ENCODE results near the gene GGNBP2.

Gene GGNBP2

GRCh38 chr17:36610474-36610873 lies 65.8 kb downstream of the GGNBP2 start:
- Histone ChIP-seq H3K4me1 (ENCODE audit: insufficient read depth, low read length, poor library complexity, severe bottlenecking) (peaks cover 6% of the 10 kb centered on the region), H3K9ac (ENCODE audit: low read depth, low read length, poor library complexity, severe bottlenecking) (no peak overlapping the region), H3K79me2 (ENCODE audit: insufficient read depth, low read length) (peaks cover 7% of the 10 kb centered on the region; the same call in 1 of the 2 replicates), H3K9me2 (replicated peaks; ENCODE audit: low read depth, low read length) (no peaks in the 10 kb centered on the region), H3K36me3 (ENCODE audit: insufficient read depth, low read length) (no peaks in the 10 kb centered on the region), H3F3A (ENCODE audit: low read depth) (no peaks in the 10 kb centered on the region), H3K9me3 (ENCODE audit: insufficient read depth, low read depth, low read length) (no peaks in the 10 kb centered on the region), H3K4me2 (ENCODE audit: low read depth, low read length, poor library complexity, severe bottlenecking) (no peak overlapping the region), H3K27me3 (ENCODE audit: insufficient read depth, low read length, poor library complexity, severe bottlenecking) (no peaks in the 10 kb centered on the region), H3K4me3 (ENCODE audit: low read length, poor library complexity, severe bottlenecking) (no peak overlapping the region), H2AFZ (ENCODE audit: low read length) (no peak overlapping the region), H4K20me1 (ENCODE audit: insufficient read depth, low read length, poor library complexity, severe bottlenecking) (no peaks in the 10 kb centered on the region)
- TF ChIP-seq EZH2phosphoT487 (IDR thresholded peaks at IDR 0.05; ENCODE audit: borderline replicate concordance), result no peak
- TF ChIP-seq CTCF (conservative IDR thresholded peaks at IDR 0.05; ENCODE audit: low read length), result no peak

GRCh38 chr17:36611345-36612072 lies 66.8 kb downstream of the GGNBP2 start:
- H3K4me2 ChIP-seq (ENCODE audit: low read depth, low read length, poor library complexity, severe bottlenecking), result no peak overlapping the region
- no peaks in the 10 kb centered on the region for H4K20me1 ChIP-seq (ENCODE audit: insufficient read depth, low read length, poor library complexity, severe bottlenecking)
- H3K27me3 ChIP-seq (ENCODE audit: insufficient read depth, low read length, poor library complexity, severe bottlenecking), result no peaks in the 10 kb centered on the region
- no peaks in the 10 kb centered on the region for H3F3A ChIP-seq (ENCODE audit: low read depth)
- H3K9me2 ChIP-seq (replicated peaks; ENCODE audit: low read depth, low read length), result no peaks in the 10 kb centered on the region
- H3K36me3 ChIP-seq (ENCODE audit: insufficient read depth, low read length), result no peaks in the 10 kb centered on the region
- H3K4me1 ChIP-seq (ENCODE audit: insufficient read depth, low read length, poor library complexity, severe bottlenecking), result no peaks in the 10 kb centered on the region
- no peak overlapping the region for H3K9ac ChIP-seq (ENCODE audit: low read depth, low read length, poor library complexity, severe bottlenecking)
- H2AFZ ChIP-seq (ENCODE audit: low read length), result no peak overlapping the region
- no peak overlapping the region for H3K4me3 ChIP-seq (ENCODE audit: low read length, poor library complexity, severe bottlenecking)
- TF ChIP-seq EZH2phosphoT487 (IDR thresholded peaks at IDR 0.05; ENCODE audit: borderline replicate concordance) (no peak), CTCF (conservative IDR thresholded peaks at IDR 0.05; ENCODE audit: low read length) (no peak)
- H3K9me3 ChIP-seq (ENCODE audit: insufficient read depth, low read depth, low read length), result no peaks in the 10 kb centered on the region
- no peaks in the 10 kb centered on the region for H3K79me2 ChIP-seq (ENCODE audit: insufficient read depth, low read length)

GRCh38 chr17:36612323-36612722 lies 67.6 kb downstream of the GGNBP2 start:
- H4K20me1 ChIP-seq (ENCODE audit: insufficient read depth, low read length, poor library complexity, severe bottlenecking), result no peaks in the 10 kb centered on the region
- no peaks in the 10 kb centered on the region for H3K9me3 ChIP-seq (ENCODE audit: insufficient read depth, low read depth, low read length)
- H2AFZ ChIP-seq (ENCODE audit: low read length), result no peak overlapping the region
- no peak for TF ChIP-seq CTCF (conservative IDR thresholded peaks at IDR 0.05; ENCODE audit: low read length)
- TF ChIP-seq EZH2phosphoT487 (IDR thresholded peaks at IDR 0.05; ENCODE audit: borderline replicate concordance), result no peak
- no peak overlapping the region for H3K4me3 ChIP-seq (ENCODE audit: low read length, poor library complexity, severe bottlenecking)
- H3K9ac ChIP-seq (ENCODE audit: low read depth, low read length, poor library complexity, severe bottlenecking), result no peak overlapping the region
- no peaks in the 10 kb centered on the region for H3K79me2 ChIP-seq (ENCODE audit: insufficient read depth, low read length)
- H3F3A ChIP-seq (ENCODE audit: low read depth), result no peaks in the 10 kb centered on the region
- no peaks in the 10 kb centered on the region for H3K9me2 ChIP-seq (replicated peaks; ENCODE audit: low read depth, low read length)
- no peaks in the 10 kb centered on the region for H3K4me1 ChIP-seq (ENCODE audit: insufficient read depth, low read length, poor library complexity, severe bottlenecking)
- H3K4me2 ChIP-seq (ENCODE audit: low read depth, low read length, poor library complexity, severe bottlenecking), result no peak overlapping the region
- H3K36me3 ChIP-seq (ENCODE audit: insufficient read depth, low read length), result no peaks in the 10 kb centered on the region
- no peaks in the 10 kb centered on the region for H3K27me3 ChIP-seq (ENCODE audit: insufficient read depth, low read length, poor library complexity, severe bottlenecking)
